ENCODE results near the gene PRORP. TPM values are rescaled to one million over a fixed set of nuclear protein-coding genes. Genes with fewer than 3 reads are reported as not detected.
"Not testable (repeated sequence)": the region's sequence is repeated elsewhere in the genome, so short reads cannot be mapped to it uniquely, and the experiment has no call there.

Gene PRORP
- 10 to 100 TPM; 38.7 to 39.1 TPM for total RNA-seq

DNA sequence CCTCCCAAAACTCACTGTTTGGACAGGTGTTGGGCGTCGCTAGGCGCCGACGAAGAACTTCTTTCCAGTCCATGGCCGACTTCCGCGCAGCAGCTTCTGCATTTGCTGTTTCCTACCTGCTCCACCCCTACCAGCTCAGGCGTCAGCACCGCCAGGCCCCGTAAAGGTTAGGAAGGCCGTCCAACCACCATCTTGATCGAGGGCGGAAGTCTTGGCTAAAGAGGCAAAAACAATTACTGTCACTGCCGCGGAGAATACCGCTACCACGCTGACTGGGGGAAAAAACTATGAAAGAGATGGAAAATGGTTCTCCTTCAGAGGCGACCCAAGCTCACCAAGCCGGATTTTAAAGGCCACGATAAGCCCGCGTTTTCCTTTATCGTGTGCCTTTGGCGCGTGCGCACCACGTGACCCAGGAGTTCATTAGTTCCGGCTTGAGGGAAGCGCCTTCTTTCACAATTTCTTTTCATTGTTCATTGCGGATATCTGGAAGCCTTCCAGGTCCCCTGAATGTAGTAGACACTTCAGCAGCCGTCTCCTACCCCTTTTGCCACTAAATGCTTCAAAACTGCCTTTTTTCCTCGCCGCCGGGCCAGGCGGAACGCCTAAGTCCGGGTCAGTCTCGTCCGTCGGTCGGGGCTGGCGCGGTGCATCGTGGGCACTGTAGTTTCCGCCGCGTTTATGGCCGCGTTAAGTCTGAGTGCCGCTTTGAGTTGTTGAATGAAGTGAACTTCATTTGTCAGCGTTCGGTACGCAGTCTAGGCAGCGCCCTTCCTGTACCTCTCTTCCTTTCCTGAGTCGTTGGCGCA is at the start of gene PRORP, which contains the start of gene PPP2R3C:
Gene PRORP (plus strand): TSS at position 666 of the 809 bp plus-strand sequence. CDS start 694 bp downstream, outside the sequence.
Gene PPP2R3C (minus strand): TSS at position 104 of the 809 bp plus-strand sequence. CDS start 31 bp downstream, at position 73.
- POLR2A ChIA-PET: interaction anchor here (0.5 to 3.0 kb wide), 5 partner anchors 15 to 282 kb away, joined by 3 to 25 read pairs (median 3); partner anchors contain the start of genes FAM177A1 and NFKBIA
- CTCF ChIA-PET: interaction anchor here (0.9 to 1.0 kb wide), 2 partner anchors 282 to 300 kb away, joined by 3 to 4 read pairs; no protein-coding TSS in a partner anchor

DNA sequence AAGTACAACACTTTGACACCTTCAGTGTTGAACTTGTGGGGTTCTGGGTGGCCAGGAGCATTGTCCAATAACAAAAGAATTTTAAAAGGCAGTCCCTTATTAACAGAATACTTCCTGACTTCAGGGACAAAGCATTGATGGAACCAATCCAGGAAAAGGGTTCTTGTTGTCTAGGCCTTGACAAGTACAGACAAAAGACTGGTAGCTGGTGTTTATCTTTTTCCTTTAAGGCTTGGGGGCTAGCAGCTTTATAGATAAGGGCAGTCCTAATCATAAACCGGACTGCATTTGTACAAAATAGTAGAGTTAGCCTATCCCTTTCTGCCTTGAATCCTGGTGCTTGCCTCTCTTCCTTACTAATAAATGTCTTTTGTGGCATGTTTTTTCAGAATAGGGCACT is 48.9 kb upstream of the PRORP start:
- ChIA-PET CTCF (no interaction called here), POLR2A (no interaction called here)

DNA sequence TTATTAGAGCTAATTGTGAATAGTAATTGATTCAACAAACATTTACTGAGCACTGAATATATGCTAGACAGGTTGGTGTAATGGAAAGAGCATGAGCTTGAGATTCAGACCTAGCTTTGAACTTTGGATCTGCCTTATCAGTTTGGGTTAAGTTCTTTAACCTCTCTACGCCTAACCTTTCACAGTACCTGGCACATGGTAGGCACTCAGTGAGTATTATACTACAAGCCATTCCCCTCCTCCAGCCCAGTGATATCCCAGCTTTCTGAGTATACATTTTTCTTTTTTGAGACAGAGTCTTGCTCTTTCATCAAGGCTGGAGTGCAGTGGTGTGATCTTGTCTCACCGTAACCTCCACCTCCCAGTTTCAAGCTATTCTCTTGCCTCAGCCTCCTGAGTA is 44.3 kb upstream of the PRORP start:
- POLR2A ChIA-PET: no interaction called here
- CTCF ChIA-PET: interaction anchor here (0.6 kb wide), 1 partner anchor 404 kb away, joined by 3 read pairs; no protein-coding TSS in a partner anchor

DNA sequence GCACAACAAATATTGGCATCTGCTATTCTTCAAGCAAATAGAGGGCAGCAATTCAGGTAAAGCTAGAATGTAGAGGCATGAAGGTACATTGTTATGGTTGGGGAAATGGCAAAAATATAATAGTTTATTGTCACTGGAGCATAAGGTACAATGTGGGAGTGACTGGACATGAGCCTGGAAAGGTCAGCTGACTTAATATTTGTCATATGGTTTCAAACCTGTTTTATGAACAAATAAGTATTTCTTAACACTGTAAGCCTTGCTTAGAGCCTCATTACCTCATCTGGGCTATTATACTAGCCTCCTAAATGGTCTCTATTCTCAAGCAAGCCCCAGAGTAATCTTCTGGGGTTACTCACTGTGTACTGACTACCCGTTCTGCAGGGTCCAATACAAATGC is 42.6 kb upstream of the PRORP start:
- CTCF ChIA-PET: no interaction called here

DNA sequence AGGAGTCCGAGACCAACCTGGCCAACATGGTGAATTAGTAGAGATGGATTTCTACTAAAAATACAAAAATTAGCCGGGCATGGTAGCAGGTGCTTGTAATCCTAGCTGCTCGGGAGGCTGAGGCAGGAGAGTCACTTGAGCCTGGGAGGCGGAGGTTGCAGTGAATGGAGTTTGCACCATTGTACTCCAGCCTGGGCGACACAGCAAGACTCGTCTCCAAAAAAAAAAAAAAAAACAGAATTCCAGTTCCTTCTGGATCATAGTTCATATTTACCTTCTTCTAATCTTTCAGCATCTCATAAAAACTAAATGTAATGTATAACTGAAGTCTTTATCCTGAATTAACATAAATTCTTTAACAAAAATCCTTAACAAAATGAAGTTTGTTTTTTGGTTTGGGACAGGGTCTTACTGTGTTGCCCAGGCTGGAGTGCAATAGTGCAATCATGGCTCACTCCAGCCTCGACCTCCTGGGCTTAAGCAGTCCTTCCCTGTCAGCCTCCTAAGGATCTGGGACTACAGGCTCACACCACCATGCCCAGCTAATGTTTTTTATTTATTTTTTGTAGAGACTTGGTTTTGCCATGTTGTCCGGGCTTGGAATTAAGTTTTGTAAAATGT is 38.7 kb upstream of the PRORP start:
- ChIA-PET CTCF (no interaction called here), POLR2A (no interaction called here)

More for the DNA sequence above, 42.6 kb upstream of the PRORP start:
- POLR2A ChIA-PET: no interaction called here

DNA sequence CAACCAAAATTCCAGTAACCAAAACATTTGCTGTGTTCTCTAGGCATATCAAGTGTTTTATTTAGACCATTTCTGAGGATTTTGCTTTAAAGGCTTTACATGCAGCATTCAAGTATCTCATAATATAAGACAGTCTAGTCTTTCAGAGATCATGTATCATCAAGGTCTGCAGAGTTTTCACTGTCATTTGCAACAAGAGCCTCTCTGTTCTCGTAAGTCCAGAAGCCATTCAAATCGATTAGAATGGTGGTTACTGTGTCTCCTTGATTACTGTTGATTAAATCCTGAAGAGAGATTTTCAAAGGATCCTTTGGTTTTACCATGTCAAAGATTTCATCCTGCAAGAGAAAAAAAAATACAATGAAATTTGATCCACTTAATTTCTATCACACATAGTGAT is 36.9 kb upstream of the PRORP start:
- ChIA-PET CTCF (interaction anchor here (0.5 kb wide), 1 partner anchor 183 kb away, joined by 3 read pairs; no protein-coding TSS in a partner anchor), POLR2A (interaction anchor here (0.7 kb wide), 1 partner anchor 230 kb away, joined by 3 read pairs; no protein-coding TSS in a partner anchor)

DNA sequence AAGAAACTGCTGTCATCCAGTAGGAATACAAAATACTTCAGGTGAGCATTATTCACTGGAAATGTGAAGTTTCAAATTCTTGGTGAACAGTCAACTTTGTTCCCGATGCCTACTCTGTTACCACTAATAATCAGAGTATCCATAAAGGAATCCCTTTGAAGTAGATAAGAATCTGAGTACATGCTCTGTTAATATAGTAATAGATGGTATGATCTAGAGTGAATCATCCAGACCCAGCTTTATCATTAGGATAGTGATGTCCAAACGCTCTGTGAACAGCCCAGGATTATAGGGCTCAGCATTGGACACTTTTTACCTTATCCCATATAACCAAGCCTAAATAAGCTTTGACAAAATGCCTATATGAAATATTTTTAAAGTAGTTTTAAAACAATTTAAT is 33.8 kb upstream of the PRORP start:
- CTCF ChIA-PET: no interaction called here

DNA sequence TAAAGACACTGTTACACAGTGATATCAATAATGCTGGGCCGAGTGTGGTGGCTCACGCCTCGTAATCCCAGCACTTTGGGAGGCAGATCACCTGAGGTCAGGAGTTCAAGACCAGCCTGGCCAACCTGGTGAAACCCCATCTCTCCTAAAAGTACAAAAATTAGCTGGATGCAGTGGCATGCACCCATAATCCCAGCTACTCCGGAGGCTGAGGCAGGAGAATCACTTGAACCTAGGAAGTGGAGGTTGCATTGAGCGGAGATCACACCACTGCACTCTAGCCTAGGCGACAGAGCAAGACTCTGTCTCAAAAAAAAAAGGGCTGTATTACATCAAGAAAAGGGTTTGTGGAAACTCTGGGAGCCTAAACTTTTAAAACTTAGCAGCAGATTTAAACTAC is 27.7 kb upstream of the PRORP start:
- POLR2A ChIA-PET: interaction anchor here (1.2 kb wide), 1 partner anchor 48 kb away, joined by 3 read pairs; no protein-coding TSS in a partner anchor
- CTCF ChIA-PET: not testable (repeated sequence)

More for the DNA sequence above, 33.8 kb upstream of the PRORP start:
- POLR2A ChIA-PET: no interaction called here

DNA sequence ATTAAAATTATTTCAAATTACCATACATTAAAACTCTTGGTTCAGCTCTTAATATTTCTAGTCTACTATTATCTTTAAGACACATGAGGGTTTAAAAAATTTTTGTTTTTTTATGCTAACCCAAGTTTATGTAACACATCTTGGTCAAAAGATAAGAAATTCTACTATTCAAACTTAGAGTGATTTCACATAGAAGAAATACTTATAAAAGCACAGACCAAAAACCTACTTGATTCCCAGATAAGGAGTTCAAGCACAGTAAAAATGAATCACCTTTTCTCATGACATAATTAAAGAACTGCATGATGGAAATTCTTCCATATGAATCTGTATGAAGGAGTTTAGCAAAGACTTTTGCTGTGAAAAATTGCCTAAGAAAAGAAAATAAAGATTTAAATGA is 14.5 kb upstream of the PRORP start:
- POLR2A ChIA-PET: interaction anchor here (1.0 kb wide), 1 partner anchor 13 kb away, joined by 3 read pairs; the partner anchor contains the start of gene PPP2R3C
- CTCF ChIA-PET: no interaction called here

DNA sequence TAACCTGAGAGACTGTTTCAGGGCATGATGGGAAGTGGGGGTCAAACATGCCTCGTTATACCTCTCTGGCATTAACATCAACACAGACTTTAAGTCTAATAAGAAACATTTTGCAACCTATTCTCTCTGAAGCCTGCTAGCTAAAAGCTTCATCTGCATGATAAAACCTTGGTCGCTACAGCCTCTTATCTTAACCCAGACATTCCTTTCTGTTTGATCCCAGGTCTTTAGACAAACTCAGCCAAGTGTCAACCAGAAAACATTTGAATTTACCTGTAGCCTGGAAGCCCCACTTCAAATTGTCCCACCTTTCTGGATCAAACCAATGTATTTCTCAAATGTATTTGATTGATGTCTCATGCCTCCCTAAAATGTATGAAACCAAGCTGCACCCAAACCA is 9.7 kb upstream of the PRORP start:
- CTCF ChIA-PET: no interaction called here
- POLR2A ChIA-PET: interaction anchor here (0.6 kb wide), 1 partner anchor 151 kb away, joined by 8 read pairs; no protein-coding TSS in a partner anchor

DNA sequence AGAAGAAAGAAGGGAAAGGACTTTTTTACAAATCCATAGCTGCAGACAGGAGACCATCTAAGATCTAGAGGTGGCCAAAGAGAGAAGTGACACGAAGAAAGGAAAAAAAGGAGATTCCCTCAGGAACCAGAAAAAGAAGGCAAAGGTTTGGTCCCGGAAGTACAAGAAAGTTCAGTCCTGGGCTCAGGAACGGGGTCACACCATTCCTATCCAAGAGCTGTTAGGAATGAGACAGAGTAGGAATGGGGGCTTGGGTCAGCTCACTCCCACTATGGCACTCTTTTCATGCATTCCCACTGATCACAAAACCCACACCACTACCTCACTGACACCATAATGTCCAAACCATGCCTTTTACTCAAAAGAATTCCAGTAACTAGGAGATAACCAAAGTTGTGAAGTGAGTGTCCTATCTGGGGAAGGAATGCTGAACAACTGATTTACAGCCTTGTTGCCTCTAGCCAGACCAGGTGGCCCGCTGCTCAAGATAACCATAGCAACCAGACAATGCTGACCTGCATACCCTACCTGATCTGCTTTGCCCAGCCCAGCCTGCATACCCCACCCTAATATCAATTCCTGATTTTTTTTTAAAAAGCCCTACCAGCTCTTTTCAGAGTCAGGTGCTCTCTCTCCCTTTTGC is 8.9 kb upstream of the PRORP start:
- CTCF ChIA-PET: no interaction called here

DNA sequence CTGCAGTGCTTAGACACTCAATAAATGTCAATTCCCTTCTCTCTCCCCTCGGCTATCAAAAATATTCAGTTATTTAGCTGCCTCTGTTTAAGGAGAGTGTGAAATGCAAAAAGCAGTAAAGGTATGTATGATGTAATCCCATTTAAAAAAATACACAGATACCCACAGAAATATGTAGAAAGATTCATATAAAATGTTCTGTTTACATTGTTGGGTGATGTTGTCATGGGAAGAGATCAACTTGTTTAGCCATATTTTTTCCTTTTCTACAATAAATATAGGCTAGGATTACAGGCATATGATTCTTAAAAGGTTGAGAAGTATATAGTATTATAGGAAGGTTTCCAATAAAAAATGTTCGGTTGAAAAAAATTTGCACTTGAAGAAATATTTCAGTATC is 8.3 kb upstream of the PRORP start:
- ChIA-PET POLR2A (interaction anchor here (0.8 kb wide), 1 partner anchor 291 kb away, joined by 3 read pairs; no protein-coding TSS in a partner anchor), CTCF (no interaction called here)

More for the DNA sequence above, 8.9 kb upstream of the PRORP start:
- POLR2A ChIA-PET: interaction anchor here (0.6 kb wide), 1 partner anchor 152 kb away, joined by 8 read pairs; no protein-coding TSS in a partner anchor

DNA sequence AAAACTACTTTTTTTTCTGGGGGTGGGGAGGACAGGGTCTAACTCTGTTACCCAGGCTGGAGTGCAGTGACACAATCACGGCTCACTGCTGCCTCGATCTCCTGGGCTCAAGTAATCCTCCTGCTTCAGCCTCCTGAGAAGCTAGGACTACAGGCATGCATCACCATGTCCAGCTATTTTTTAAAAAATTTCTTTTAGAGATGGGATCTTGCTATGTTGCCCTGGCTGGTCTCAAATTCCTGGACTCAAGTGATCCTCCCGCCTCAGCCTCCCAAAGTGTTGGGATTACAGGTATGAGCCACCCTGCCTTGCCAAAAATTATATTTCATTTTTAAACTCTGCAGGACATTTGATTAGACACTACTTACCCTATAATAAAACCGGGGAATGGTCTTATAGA is 6.1 kb upstream of the PRORP start:
- POLR2A ChIA-PET: no interaction called here
- CTCF ChIA-PET: no interaction called here

DNA sequence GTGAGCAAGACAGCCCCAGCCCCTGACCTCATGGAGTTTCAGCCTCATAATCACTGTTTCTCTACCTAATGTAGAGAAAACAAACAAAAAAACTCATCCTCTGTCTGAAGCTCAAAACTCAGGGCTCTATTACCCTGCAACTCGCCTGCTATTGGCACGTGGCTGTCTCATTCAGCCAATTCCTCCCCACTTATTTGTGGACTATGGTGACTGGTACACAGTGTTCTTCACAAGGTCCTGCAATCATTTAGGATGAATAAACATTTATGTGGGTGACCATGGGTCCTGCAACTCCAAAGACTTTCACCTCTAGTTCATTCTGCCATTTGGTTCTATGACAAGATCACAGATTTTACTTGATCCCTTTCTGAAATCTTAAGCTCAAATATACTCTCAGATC is 5.2 kb upstream of the PRORP start:
- ChIA-PET POLR2A (interaction anchor here (1.0 kb wide), 1 partner anchor 127 kb away, joined by 4 read pairs; no protein-coding TSS in a partner anchor), CTCF (interaction anchor here (1.3 kb wide), 1 partner anchor 14 kb away, joined by 3 read pairs; no protein-coding TSS in a partner anchor)

DNA sequence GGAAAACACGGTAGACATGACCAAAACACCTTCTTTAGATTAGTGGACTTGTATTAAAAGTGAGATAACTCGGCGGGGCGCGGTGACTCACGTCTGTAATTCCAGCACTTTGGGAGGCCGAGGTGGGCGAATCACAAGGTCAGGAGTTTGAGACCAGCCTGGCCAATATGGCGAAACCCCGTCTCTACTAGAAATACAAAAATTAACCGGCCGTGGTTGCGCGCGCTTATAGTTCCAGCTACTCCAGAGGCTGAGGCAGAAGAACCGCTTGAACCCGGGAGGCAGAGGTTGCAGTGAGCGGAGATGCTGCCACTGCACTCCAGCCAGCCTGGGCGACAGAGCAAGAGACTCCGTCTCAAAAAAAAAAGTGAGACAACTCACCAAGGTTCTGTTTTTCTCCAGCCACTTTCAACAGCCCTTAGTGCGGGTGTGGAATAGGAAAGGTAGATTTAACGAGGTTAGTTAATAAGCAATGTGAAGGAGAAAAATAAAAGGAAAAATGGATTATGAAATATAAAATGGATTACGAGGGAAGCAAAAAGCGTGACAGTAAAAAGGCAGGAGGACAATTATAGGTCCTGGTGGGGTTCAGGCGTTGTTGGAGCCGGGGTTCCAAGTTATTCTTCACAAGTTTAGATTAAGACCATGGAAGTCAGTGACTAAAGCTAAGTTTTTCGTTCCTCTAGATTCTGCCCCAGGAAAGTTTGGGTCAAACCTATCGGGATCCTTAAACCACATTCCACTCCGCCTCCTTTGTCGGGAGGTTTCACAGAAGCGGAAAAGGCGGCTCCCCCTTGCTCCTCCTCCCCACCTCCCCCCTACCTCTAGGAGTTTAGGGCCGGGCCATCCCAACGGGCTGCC is 1.1 kb upstream of the PRORP start:
- POLR2A ChIA-PET: interaction anchor here (0.5 to 3.0 kb wide), 4 partner anchors 14 to 283 kb away, joined by 3 to 25 read pairs (median 7); partner anchors contain the start of genes FAM177A1 and NFKBIA

DNA sequence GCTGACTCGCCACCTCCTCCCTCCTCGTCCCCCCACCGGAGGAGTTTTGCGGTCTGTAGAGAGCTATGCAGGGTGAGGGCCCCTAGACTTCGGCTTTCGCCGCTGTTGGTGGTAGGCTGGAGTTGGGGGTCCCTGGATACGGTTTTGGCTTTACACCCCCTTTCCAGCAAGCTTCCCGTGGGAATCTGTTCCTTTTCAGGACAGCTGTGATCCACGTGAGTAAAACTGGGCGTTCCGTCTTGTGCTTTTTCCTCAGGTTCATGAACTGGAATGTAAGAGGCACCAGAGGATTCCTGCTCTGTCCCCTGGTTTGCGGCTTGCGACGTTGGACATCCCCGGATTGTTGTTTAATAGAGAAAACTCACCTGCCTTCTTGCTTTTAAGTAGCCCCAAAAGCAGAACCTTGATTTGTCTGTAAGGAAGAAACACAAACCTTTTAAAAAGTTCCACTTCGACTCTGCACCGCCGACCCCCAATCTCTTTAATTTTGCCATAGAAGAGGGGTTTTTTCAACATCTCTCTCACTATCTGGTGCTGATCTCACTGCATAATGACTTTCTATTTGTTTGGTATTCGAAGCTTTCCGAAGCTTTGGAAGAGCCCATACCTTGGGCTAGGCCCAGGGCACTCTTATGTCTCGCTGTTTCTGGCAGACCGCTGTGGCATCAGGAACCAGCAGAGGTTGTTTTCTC is 490 bp downstream of the PRORP start:
- ChIA-PET CTCF (interaction anchor here (0.6 kb wide), 1 partner anchor 167 kb away, joined by 3 read pairs; no protein-coding TSS in a partner anchor), POLR2A (interaction anchor here (0.7 to 3.0 kb wide), 4 partner anchors 17 to 281 kb away, joined by 3 to 25 read pairs (median 7); partner anchors contain the start of genes FAM177A1 and NFKBIA)

More for the DNA sequence above, 1.1 kb upstream of the PRORP start:
- CTCF ChIA-PET: interaction anchor here (0.9 to 1.0 kb wide), 2 partner anchors 282 to 301 kb away, joined by 3 to 4 read pairs; no protein-coding TSS in a partner anchor

DNA sequence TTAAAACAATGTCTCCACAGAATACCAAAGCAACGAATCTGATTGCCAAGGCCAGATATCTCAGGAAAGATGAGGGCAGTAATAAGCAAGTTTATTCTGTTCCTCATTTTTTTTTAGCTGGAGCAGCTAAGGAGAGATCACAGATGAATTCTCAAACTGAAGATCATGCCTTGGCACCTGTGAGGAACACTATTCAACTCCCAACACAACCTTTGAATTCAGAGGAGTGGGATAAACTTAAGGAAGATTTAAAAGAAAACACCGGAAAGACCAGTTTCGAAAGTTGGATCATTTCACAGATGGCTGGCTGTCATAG is 994 bp downstream of the PRORP start:
- ChIA-PET POLR2A (interaction anchor here (0.7 to 3.0 kb wide), 3 partner anchors 77 to 281 kb away, joined by 3 to 25 read pairs (median 11); partner anchors contain the start of genes FAM177A1 and NFKBIA), CTCF (interaction anchor here (0.6 kb wide), 1 partner anchor 167 kb away, joined by 3 read pairs; no protein-coding TSS in a partner anchor)

Measured in activated CD8-positive, alpha-beta memory T cell treated with anti-CD3 and anti-CD28 coated beads for 36 hours (primary cell).